ENCODE results near the gene CAMTA2. TPM values are rescaled to one million over a fixed set of nuclear protein-coding genes. Genes with fewer than 3 reads are reported as not detected.

CAMTA2 gene
- total RNA-seq, 3 donors from 2014 or later: 11.0 to 17.7 (median 13.5) TPM

GRCh38 chr17:4994081-4994595 is 6.7 kb upstream of the CAMTA2 start:
- no peaks in the 10 kb centered on the region for H3K36me3 ChIP-seq
- H3K27ac ChIP-seq: no peak overlapping the region
- no peak overlapping the region for H3K4me3 ChIP-seq
- intact Hi-C loops (cut with DNase I; ENCODE audit: low total_unique reads): no loop called here
- no peak for DNase-seq (ENCODE audit: low spot score in 2 of 2)
- TF ChIP-seq, protein P1, sequence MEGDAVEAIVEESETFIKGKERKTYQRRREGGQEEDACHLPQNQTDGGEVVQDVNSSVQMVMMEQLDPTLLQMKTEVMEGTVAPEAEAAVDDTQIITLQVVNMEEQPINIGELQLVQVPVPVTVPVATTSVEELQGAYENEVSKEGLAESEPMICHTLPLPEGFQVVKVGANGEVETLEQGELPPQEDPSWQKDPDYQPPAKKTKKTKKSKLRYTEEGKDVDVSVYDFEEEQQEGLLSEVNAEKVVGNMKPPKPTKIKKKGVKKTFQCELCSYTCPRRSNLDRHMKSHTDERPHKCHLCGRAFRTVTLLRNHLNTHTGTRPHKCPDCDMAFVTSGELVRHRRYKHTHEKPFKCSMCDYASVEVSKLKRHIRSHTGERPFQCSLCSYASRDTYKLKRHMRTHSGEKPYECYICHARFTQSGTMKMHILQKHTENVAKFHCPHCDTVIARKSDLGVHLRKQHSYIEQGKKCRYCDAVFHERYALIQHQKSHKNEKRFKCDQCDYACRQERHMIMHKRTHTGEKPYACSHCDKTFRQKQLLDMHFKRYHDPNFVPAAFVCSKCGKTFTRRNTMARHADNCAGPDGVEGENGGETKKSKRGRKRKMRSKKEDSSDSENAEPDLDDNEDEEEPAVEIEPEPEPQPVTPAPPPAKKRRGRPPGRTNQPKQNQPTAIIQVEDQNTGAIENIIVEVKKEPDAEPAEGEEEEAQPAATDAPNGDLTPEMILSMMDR (IDR thresholded peaks at IDR 0.05): no peak
- TF ChIP-seq POLR2AphosphoS5 (IDR thresholded peaks at IDR 0.05): no peak
- TF ChIP-seq POLR2A (IDR thresholded peaks at IDR 0.05): no peak
- H3K9me3 ChIP-seq: no peaks in the 10 kb centered on the region
- peaks cover 0 to 2% of the 10 kb centered on the region in 2 donors for H3K4me1 ChIP-seq
- no peaks in the 10 kb centered on the region for H3K27me3 ChIP-seq

DNA sequence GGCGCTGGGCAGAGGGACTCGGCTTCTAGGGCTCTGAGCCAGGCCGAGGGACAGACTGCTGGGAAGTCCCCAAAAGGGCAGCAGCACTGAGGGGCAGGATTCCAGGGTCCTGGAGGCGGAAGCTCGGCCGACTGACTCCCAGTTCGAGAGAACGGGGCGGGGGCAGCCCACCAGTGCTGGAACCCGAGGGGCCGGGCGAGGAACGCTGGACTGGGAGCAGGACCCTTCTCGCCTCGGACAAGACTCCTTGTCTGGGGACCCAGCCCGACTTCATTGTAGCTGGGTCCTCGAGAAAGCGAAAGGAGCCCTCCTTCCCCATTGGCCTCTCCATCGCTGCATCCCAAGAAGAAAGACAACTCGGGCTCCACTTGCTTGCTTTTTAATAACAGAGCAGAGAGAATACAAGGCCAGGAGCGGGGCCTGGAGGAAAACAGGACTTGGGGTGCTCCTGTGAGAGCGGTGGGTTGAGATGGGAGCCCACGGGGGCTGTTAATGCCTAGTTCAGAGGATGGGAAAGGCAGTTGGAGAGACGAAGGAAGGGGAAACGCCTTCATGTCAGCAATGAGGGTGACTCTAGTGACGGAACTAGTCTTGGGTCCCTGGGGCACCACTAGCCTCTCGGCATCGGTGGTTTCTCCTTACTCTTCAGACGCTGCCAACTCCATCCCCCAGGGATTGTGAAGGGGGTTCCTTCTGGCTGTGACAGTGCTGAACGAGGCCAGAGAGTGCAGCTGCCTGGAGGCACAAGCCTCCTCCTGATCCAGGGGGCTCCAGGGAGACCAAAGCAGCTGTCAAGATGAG is 492 bp upstream of the CAMTA2 start:
- H3K36me3 ChIP-seq: no peaks in the 10 kb centered on the region
- peak in 1 of 3 donors; percentile 2 for TF ChIP-seq POLR2AphosphoS5 (IDR thresholded peaks at IDR 0.05)
- TF ChIP-seq POLR2A (IDR thresholded peaks at IDR 0.05): no peak
- H3K27ac ChIP-seq: peak overlapping the region; percentile 94 to 95
- intact Hi-C loops (cut with DNase I; ENCODE audit: low total_unique reads): loop anchor here (10.0 kb wide), 1 partner anchor 83 kb away; the partner anchor contains the start of gene CHRNE
- H3K4me1 ChIP-seq: peaks cover 4% of the 10 kb centered on the region in 2 donors
- DNase-seq (ENCODE audit: low spot score in 2 of 2): no peak
- H3K4me3 ChIP-seq: peak overlapping the region; percentile 73 to 99 (median 77)
- H3K9me3 ChIP-seq: no peaks in the 10 kb centered on the region
- H3K27me3 ChIP-seq: no peaks in the 10 kb centered on the region

- Histone ChIP-seq H3K27ac (peak overlapping the region; percentile 94 to 95), H3K4me1 (peaks cover 4% of the 10 kb centered on the region in 2 donors), H3K36me3 (no peaks in the 10 kb centered on the region), H3K27me3 (no peaks in the 10 kb centered on the region), H3K9me3 (no peaks in the 10 kb centered on the region), H3K4me3 (peak overlapping the region; percentile 73 to 99 (median 77))
- intact Hi-C loops (cut with DNase I; ENCODE audit: low total_unique reads): loop anchor here (10.0 kb wide), 1 partner anchor 82 kb away; the partner anchor contains the start of gene CHRNE
- no peak for DNase-seq (ENCODE audit: low spot score in 2 of 2)
- TF ChIP-seq, protein P1 (IDR thresholded peaks at IDR 0.05): no peak
- TF ChIP-seq POLR2A (IDR thresholded peaks at IDR 0.05) (no peak), POLR2AphosphoS5 (IDR thresholded peaks at IDR 0.05) (no peak)
These were observed 1.1 kb downstream of the CAMTA2 start for GRCh38 chr17:4986403-4986802.

DNA sequence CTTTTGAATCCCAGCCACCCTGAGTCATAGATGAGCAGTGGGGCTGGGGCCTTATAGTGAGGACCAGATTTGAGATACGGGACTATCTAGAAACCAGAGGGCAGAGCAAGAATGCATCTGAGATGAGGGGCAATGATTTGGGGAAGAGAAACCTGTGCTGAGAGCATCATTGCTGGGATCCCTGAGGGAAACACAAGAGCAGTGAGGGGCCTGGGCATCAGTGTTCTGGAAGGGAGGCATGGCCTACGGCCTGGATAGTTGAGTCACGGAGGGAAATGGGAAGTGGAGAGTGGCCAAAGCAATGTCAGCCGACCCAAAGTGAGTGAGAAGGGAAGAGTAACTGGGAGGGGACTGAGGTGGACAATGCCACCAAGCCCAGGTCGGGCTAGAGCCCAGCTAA is 5.2 kb downstream of the CAMTA2 start:
- Histone ChIP-seq H3K9me3 (no peaks in the 10 kb centered on the region), H3K36me3 (peaks cover under 1% of the 10 kb centered on the region), H3K4me3 (no peak overlapping the region), H3K4me1 (no peaks in the 10 kb centered on the region), H3K27ac (no peak overlapping the region), H3K27me3 (no peaks in the 10 kb centered on the region)
- intact Hi-C loops (cut with DNase I; ENCODE audit: low total_unique reads): loop anchor here (10.0 kb wide), 1 partner anchor 78 kb away; the partner anchor contains the start of gene CHRNE
- no peak for DNase-seq (ENCODE audit: low spot score in 2 of 2)
- TF ChIP-seq POLR2A (IDR thresholded peaks at IDR 0.05) (no peak), POLR2AphosphoS5 (IDR thresholded peaks at IDR 0.05) (no peak)
- TF ChIP-seq, protein P1 (IDR thresholded peaks at IDR 0.05): no peak

- DNase-seq (ENCODE audit: low spot score in 2 of 2): no peak
- TF ChIP-seq POLR2A (IDR thresholded peaks at IDR 0.05) (no peak), POLR2AphosphoS5 (IDR thresholded peaks at IDR 0.05) (no peak)
- TF ChIP-seq, protein P1 (IDR thresholded peaks at IDR 0.05): peak; percentile 79 to 83 (median 81)
- no peaks in the 10 kb centered on the region for H3K9me3 ChIP-seq
- no peak overlapping the region for H3K27ac ChIP-seq
- H3K27me3 ChIP-seq: no peaks in the 10 kb centered on the region
- H3K4me3 ChIP-seq: no peak overlapping the region
- intact Hi-C loops (cut with DNase I; ENCODE audit: low total_unique reads): loop anchor here (10.0 kb wide), 1 partner anchor 76 kb away; the partner anchor contains the start of gene CHRNE
- peaks cover 4% of the 10 kb centered on the region for H3K36me3 ChIP-seq
- H3K4me1 ChIP-seq: no peaks in the 10 kb centered on the region
These were observed 6.7 kb downstream of the CAMTA2 start for GRCh38 chr17:4980644-4981216.

Measured in breast epithelium (tissue), 4 donors.